PC-3 (cell line): ENCODE results near the gene DCAF5. TPM values are rescaled to one million over a fixed set of nuclear protein-coding genes. Genes with fewer than 3 reads are reported as not detected.

ENCODE experiments used
- ATAC-seq: fragments of 200-7000 bp; cut with Tn5 transposase; 2 replicates; pipeline ENCODE4 v1.9.1; 2020; ENCODE audit warnings: mild to moderate bottlenecking, moderate library complexity
- BruUV-seq: library from RNA; stranded (reverse); fragments of 400-500 nt; replicated peaks from 2 replicates; lab custom pipeline; 2021; lab: Mats Ljungman, UMichigan
- CTCF ChIA-PET: fragments of 300-600 bp; sonication (Branson Sonifier 250); formaldehyde crosslinking; loops from one replicate; lab custom pipeline; 2022; ENCODE audit warnings: antibody characterized with exemption; lab: Charles Lee
- POLR2A ChIA-PET: fragments of 300-600 bp; sonication (Branson Sonifier 250); formaldehyde crosslinking; loops from one replicate; lab custom pipeline; 2022; ENCODE audit warnings: antibody characterized with exemption; ENCODE audit not compliant: unreplicated experiment; lab: Charles Lee
- DNase-seq: peaks from one replicate; pipeline ENCODE4 v3.0.0-alpha.2; 2015
- H2AFZ ChIP-seq: fragments of 300-600 bp; sonication (generic); 2 replicates; pipeline ENCODE4 v1.6.0; 2016; ENCODE audit warnings: antibody characterized with exemption, low read length
- H3F3A ChIP-seq: fragments of 300-600 bp; sonication (generic); one replicate; pipeline ENCODE4 v1.6.0; 2017; ENCODE audit warnings: antibody characterized with exemption, low read length, control low read depth, mild to moderate bottlenecking; ENCODE audit not compliant: unreplicated experiment
- H3K27ac ChIP-seq: fragments of 300-600 bp; sonication (generic); 2 replicates; pipeline ENCODE4 v1.5.1; 2016; ENCODE audit warnings: mild to moderate bottlenecking, low read length
- H3K27me3 ChIP-seq: fragments of 300-600 bp; sonication (generic); 2 replicates; pipeline ENCODE4 v1.6.1; 2016; ENCODE audit warnings: low read length, mixed read lengths
- H3K36me3 ChIP-seq: fragments of 300-600 bp; sonication (generic); 2 replicates; pipeline ENCODE4 v1.6.1; 2016; ENCODE audit warnings: low read depth, mixed run types, low read length, mixed read lengths
- H3K4me1 ChIP-seq: fragments of 300-600 bp; sonication (generic); 2 replicates; pipeline ENCODE4 v1.5.1; 2016; ENCODE audit warnings: low read length; ENCODE audit not compliant: insufficient read depth
- H3K4me2 ChIP-seq: fragments of 300-600 bp; sonication (generic); 2 replicates; pipeline ENCODE4 v1.6.0; 2016; ENCODE audit warnings: low read length
- H3K4me3 ChIP-seq: fragments of 300-600 bp; sonication (generic); 2 replicates; pipeline ENCODE4 v1.5.1; 2016; ENCODE audit warnings: mild to moderate bottlenecking, low read length, mixed read lengths
- H3K79me2 ChIP-seq: fragments of 300-600 bp; sonication (generic); 2 replicates; pipeline ENCODE4 v1.6.1; 2017; ENCODE audit warnings: low read length, mixed read lengths
- H3K9ac ChIP-seq: fragments of 300-600 bp; sonication (generic); 2 replicates; pipeline ENCODE4 v1.6.0; 2016; ENCODE audit warnings: mild to moderate bottlenecking, low read length
- H3K9me2 ChIP-seq: fragments of 300-600 bp; sonication (generic); replicated peaks from 2 replicates; pipeline ENCODE4 v1.6.1; 2016; ENCODE audit warnings: mixed run types, low read length, mixed read lengths
- H3K9me3 ChIP-seq: fragments of 300-600 bp; sonication (generic); 2 replicates; pipeline ENCODE4 v1.6.1; 2016; ENCODE audit warnings: low read length, mixed read lengths
- H4K20me1 ChIP-seq: fragments of 300-600 bp; sonication (generic); 2 replicates; pipeline ENCODE4 v1.6.1; 2016; ENCODE audit warnings: low read length, mixed read lengths
- CTCF ChIP-seq: fragments of 300-600 bp; sonication (generic); conservative IDR thresholded peaks from 2 replicates; pipeline ENCODE4 v1.5.1; 2017; ENCODE audit warnings: antibody characterized with exemption, low read depth, mild to moderate bottlenecking, low read length
- EZH2 ChIP-seq: fragments of 300-600 bp; sonication (generic); IDR thresholded peaks from one replicate; pipeline ENCODE4 v1.6.1; 2017; ENCODE audit warnings: antibody characterized with exemption, mild to moderate bottlenecking, low read length; ENCODE audit not compliant: unreplicated experiment
- EZH2phosphoT487 ChIP-seq: fragments of 300-600 bp; sonication (generic); IDR thresholded peaks from 2 replicates; pipeline ENCODE4 v1.6.1; 2018; ENCODE audit warnings: mild to moderate bottlenecking, antibody characterized with exemption, low read length, borderline replicate concordance
- intact Hi-C: fragments of 100-400 bp; cut with micrococcal nuclease; formaldehyde crosslinking; loops from 2 replicates; pipeline ENCODE4 v1.9.0; 2023
- total RNA-seq: library from RNA; depleted of rRNA; stranded (reverse); fragments of >200 nt; gene quantifications from 2 replicates; pipeline ENCODE4 v1.2.3, GENCODE V29; 2014

Gene DCAF5
- total RNA-seq, 1 experiment from 2014 or later, result 17.5 TPM

GRCh38 chr14:69117020-69117767, 35.7 kb downstream of the DCAF5 start:
- H3K9me2 ChIP-seq, result no peaks in the 10 kb centered on the region
- no peak overlapping the region for H3K4me2 ChIP-seq
- TF ChIP-seq EZH2, result no peak
- no peak for TF ChIP-seq EZH2phosphoT487
- no peak for TF ChIP-seq CTCF
- POLR2A ChIA-PET, result no interaction called here
- H2AFZ ChIP-seq, result no peak overlapping the region
- no peaks in the 10 kb centered on the region for H3K4me1 ChIP-seq
- H3K27ac ChIP-seq, result no peak overlapping the region
- ATAC-seq (no peak), DNase-seq (no peak)
- H4K20me1 ChIP-seq, result no peaks in the 10 kb centered on the region
- H3K4me3 ChIP-seq, result no peak overlapping the region
- no peaks in the 10 kb centered on the region for H3K9me3 ChIP-seq
- H3K27me3 ChIP-seq, result no peaks in the 10 kb centered on the region
- intact Hi-C loops, result no loop called here
- no peak overlapping the region for H3K9ac ChIP-seq
- peaks cover 46% of the 10 kb centered on the region; the same call in 1 of the 2 replicates for H3K36me3 ChIP-seq
- H3F3A ChIP-seq, result no peaks in the 10 kb centered on the region
- CTCF ChIA-PET, result interaction anchor here (1.1 kb wide), 1 partner anchor 12 kb away, joined by 3 read pairs; no protein-coding TSS in a partner anchor
- no peaks in the 10 kb centered on the region for H3K79me2 ChIP-seq
- BruUV-seq, result no TSS peak

DNA sequence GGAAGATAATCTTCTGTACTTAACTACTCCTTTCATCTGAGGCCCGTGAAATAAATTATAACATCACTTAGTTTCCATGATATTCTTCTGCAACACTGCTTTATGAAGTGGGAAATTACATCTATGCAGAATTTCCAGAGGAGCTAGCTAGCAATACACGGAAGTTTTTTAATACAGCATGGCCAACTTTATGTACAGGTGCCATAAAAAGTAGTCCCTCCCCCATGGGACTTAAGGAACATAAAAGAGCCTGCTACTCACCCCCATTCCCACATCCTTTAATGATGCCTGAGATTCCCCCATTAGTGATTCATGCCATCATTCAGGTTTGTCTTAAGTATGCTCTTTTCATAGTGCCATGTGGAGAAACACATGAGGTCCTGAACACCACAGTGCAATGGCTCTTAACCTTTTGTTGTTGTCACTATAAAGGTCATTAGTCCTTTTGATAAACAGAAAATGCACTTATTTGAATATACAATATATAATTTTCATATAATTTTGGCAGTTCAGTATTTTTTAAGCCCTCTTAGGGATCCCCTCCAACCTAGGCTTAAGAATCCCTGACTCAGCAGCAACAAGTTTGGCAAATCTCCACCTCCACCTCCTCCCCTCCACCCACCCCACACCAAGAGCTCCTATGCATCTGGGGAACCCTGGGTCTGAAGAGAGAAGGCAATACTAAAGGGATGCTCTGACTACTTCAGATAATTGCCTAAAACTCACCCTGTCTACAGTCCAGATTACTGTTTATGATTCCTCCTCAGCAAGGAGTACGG, 37.3 kb downstream of the DCAF5 start:
- H3F3A ChIP-seq, result no peaks in the 10 kb centered on the region
- intact Hi-C loops, result no loop called here
- no peak overlapping the region for H3K9ac ChIP-seq
- H3K27ac ChIP-seq, result no peak overlapping the region
- no peaks in the 10 kb centered on the region for H3K27me3 ChIP-seq
- no peaks in the 10 kb centered on the region for H3K9me2 ChIP-seq
- no TSS peak for BruUV-seq
- POLR2A ChIA-PET, result no interaction called here
- H3K9me3 ChIP-seq, result no peaks in the 10 kb centered on the region
- no peak overlapping the region for H3K4me3 ChIP-seq
- no peak for ATAC-seq
- H4K20me1 ChIP-seq, result no peaks in the 10 kb centered on the region
- no peak overlapping the region for H2AFZ ChIP-seq
- no peaks in the 10 kb centered on the region for H3K79me2 ChIP-seq
- H3K4me2 ChIP-seq, result no peak overlapping the region
- CTCF ChIA-PET, result no interaction called here
- H3K36me3 ChIP-seq, result peaks cover 43% of the 10 kb centered on the region; the same call in 1 of the 2 replicates
- H3K4me1 ChIP-seq, result no peaks in the 10 kb centered on the region
- TF ChIP-seq EZH2 (no peak), CTCF (no peak), EZH2phosphoT487 (no peak)
- no peak for DNase-seq

- Histone ChIP-seq H3K79me2 (no peaks in the 10 kb centered on the region), H3K4me3 (no peak overlapping the region), H3F3A (no peaks in the 10 kb centered on the region), H3K9me2 (no peaks in the 10 kb centered on the region), H3K27ac (no peak overlapping the region), H3K36me3 (peaks cover 40% of the 10 kb centered on the region; the same call in 1 of the 2 replicates), H2AFZ (no peak overlapping the region), H4K20me1 (no peaks in the 10 kb centered on the region), H3K4me1 (no peaks in the 10 kb centered on the region), H3K9ac (no peak overlapping the region), H3K27me3 (no peaks in the 10 kb centered on the region), H3K9me3 (no peaks in the 10 kb centered on the region), H3K4me2 (no peak overlapping the region)
- no peak for ATAC-seq
- no peak for DNase-seq
- no TSS peak for BruUV-seq
- intact Hi-C loops, result no loop called here
- TF ChIP-seq CTCF (no peak), EZH2 (no peak), EZH2phosphoT487 (no peak)
- POLR2A ChIA-PET, result no interaction called here
- CTCF ChIA-PET, result no interaction called here
Measured at GRCh38 chr14:69114763-69115162, 38.2 kb downstream of the DCAF5 start.
